ENCODE data around the gene GRK1. TPM values are rescaled to one million over a fixed set of nuclear protein-coding genes. Genes with fewer than 3 reads are reported as not detected.

The GRK1 gene
- total and polyA plus RNA-seq, 2 of the 8 experiments (the other 6 are each of a cell fraction or from before 2014, with no cell fraction given): 0.12 TPM; not detected in 1

DNA sequence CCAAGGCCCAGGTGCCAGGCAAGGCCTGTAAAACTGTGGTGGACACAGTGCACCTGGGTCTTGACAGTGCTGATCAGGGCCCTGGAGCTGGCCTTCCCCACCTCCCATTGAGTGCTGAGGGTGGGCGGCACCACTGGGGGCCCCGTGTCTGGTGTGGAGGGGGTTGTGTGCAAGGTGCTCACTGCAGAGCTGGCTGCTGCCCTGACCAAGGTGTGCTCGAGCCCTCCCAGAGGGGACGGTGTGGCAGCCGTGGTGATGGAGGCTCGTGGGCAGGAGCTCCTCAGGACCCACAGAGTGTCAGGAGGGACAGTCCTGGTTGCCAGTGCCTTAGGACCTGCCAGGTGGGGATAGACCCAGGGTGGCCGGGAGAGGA is 32.0 kb upstream of the GRK1 start:
- DNase-seq (ENCODE audit: low read depth in 1 of 2, low spot score in 2 of 2) (no peak), FAIRE-seq (no peak)
- H2AK5ac ChIP-seq (ENCODE audit: low read depth, low read length): no peak overlapping the region
- no peak overlapping the region for H3K56ac ChIP-seq (replicated peaks; ENCODE audit: insufficient read length, low read depth, low read length)
- H3K27me3 ChIP-seq (replicated peaks in 1 of 4; ENCODE audit: control insufficient read depth in 3 of 4, extremely low read depth in 1 of 4, insufficient read depth in 3 of 4, low read length in 3 of 4): no peaks in the 10 kb centered on the region
- no peak overlapping the region for H3K14ac ChIP-seq (ENCODE audit: insufficient read length)
- H3K4me1 ChIP-seq (replicated peaks in 1 of 4; ENCODE audit: control insufficient read depth in 3 of 4, insufficient read depth in 4 of 4, low read length in 3 of 4): no peaks in the 10 kb centered on the region
- no peak overlapping the region for H3K18ac ChIP-seq (ENCODE audit: extremely low read depth, low read length)
- H4K5ac ChIP-seq (ENCODE audit: insufficient read length, low read depth, low read length): no peak overlapping the region
- H3K4me3 ChIP-seq (ENCODE audit: extremely low read depth in 1 of 4, insufficient read depth in 2 of 4, low read depth in 3 of 4, low read length in 4 of 4): no peak overlapping the region
- peaks cover 0 to 9% of the 10 kb centered on the region in 2 experiments; a peak in 1 of 4 replicates for H3K9me3 ChIP-seq (ENCODE audit: insufficient read depth in 2 of 2, low read depth in 1 of 2, low read length in 1 of 2)
- H4K91ac ChIP-seq (replicated peaks; ENCODE audit: insufficient read length, low read length): no peak overlapping the region
- no peaks in the 10 kb centered on the region; a peak in 1 of 4 replicates for H3K79me2 ChIP-seq (ENCODE audit: control insufficient read depth in 1 of 2, insufficient read depth in 2 of 2, low read length in 2 of 2)
- POLR2A ChIA-PET (ENCODE audit: partially characterized antibody): no interaction called here
- H3K27ac ChIP-seq (ENCODE audit: low read depth, low read length): no peak overlapping the region
- no peak overlapping the region for H2BK5ac ChIP-seq (ENCODE audit: low read depth, low read length)
- no peak overlapping the region for H3K9ac ChIP-seq (replicated peaks in 1 of 4; ENCODE audit: extremely low read depth in 1 of 4, low read depth in 3 of 4, low read length in 3 of 4)
- no peak overlapping the region for H2BK120ac ChIP-seq (replicated peaks; ENCODE audit: low read depth, low read length)
- no peak overlapping the region for H2BK12ac ChIP-seq (ENCODE audit: low read depth, low read length)
- no peak overlapping the region for H3K4me2 ChIP-seq (ENCODE audit: insufficient read depth in 1 of 2, low read depth in 2 of 2, low read length in 2 of 2)
- no peak overlapping the region for H2BK15ac ChIP-seq (ENCODE audit: low read length)
- no peaks in the 10 kb centered on the region for H3K23me2 ChIP-seq (ENCODE audit: low read depth, low read length)
- 96% methylated on average over 6 of the region's 7 CpGs; no CpG with 5 or more reads in 1 of the 2 experiments for WGBS, 2 experiments (ENCODE audit: extremely low coverage in 1 of 2, insufficient coverage in 1 of 2, insufficient read length in 1 of 2, insufficient replicate concordance in 2 of 2, low coverage in 1 of 2, low lambda C conversion rate in 2 of 2, missing lambda C conversion rate in 1 of 2)
- no peak overlapping the region for H3K4ac ChIP-seq (replicated peaks; ENCODE audit: insufficient read length, low read depth, low read length)
- H4K20me1 ChIP-seq (replicated peaks in 1 of 2; ENCODE audit: control insufficient read depth in 1 of 2, insufficient read depth in 2 of 2, low read length in 2 of 2): peaks cover 3 to 12% of the 10 kb centered on the region in 2 experiments
- CTCF ChIA-PET (ENCODE audit: partially characterized antibody): interaction anchor here (1.5 kb wide), 1 partner anchor 14 kb away, joined by 4 read pairs; no protein-coding TSS in a partner anchor
- H3K36me3 ChIP-seq (ENCODE audit: control insufficient read depth in 2 of 4, insufficient read depth in 4 of 4, low read length in 3 of 4): peaks cover 8 to 67% (median 53%) of the 10 kb centered on the region in 4 experiments; a peak in 7 of 8 replicates
- no peak overlapping the region for H2BK20ac ChIP-seq (ENCODE audit: low read length)
- no peak overlapping the region for H3K23ac ChIP-seq (ENCODE audit: insufficient read length)
- H4K8ac ChIP-seq (ENCODE audit: extremely low read depth, insufficient read depth, low read length): no peak overlapping the region
- H2AFZ ChIP-seq (ENCODE audit: low read length): no peak overlapping the region
- peaks cover 4% of the 10 kb centered on the region for H3K79me1 ChIP-seq (ENCODE audit: low read depth, low read length)
- TF ChIP-seq RAD21 (IDR thresholded peaks at IDR 0.05 in 1 of 2, conservative IDR thresholded peaks at IDR 0.05 in 1 of 2; ENCODE audit: low read depth in 2 of 2, low read length in 2 of 2) (no peak), CHD2 (IDR thresholded peaks at IDR 0.05; ENCODE audit: low read length) (no peak), SUZ12 (IDR thresholded peaks at IDR 0.05; ENCODE audit: low read length) (no peak), CBX5 (IDR thresholded peaks at IDR 0.05; ENCODE audit: low read depth, low read length) (no peak), GABPA (IDR thresholded peaks at IDR 0.05; ENCODE audit: borderline replicate concordance, insufficient read depth, low read length) (no peak), FOSL1 (IDR thresholded peaks at IDR 0.05; ENCODE audit: insufficient read depth, low read depth, low read length) (no peak), KDM4A (IDR thresholded peaks at IDR 0.05; ENCODE audit: low read depth, low read length, severe bottlenecking) (no peak), TBP (IDR thresholded peaks at IDR 0.05; ENCODE audit: low read depth, low read length) (no peak), POLR2A (IDR thresholded peaks at IDR 0.05; ENCODE audit: control extremely low read depth in 1 of 2, low read depth in 2 of 2, low read length in 2 of 2) (no peak), ASH2L (IDR thresholded peaks at IDR 0.05; ENCODE audit: low read length) (no peak), RBBP5 (IDR thresholded peaks at IDR 0.05; ENCODE audit: borderline replicate concordance, low read depth, low read length) (no peak), SIN3A (conservative IDR thresholded peaks at IDR 0.05 in 1 of 2, IDR thresholded peaks at IDR 0.05 in 1 of 2; ENCODE audit: low read depth in 1 of 2, low read length in 2 of 2) (no peak), GTF2F1 (IDR thresholded peaks at IDR 0.05; ENCODE audit: borderline replicate concordance, low read depth, low read length) (no peak), YY1 (IDR thresholded peaks at IDR 0.05; ENCODE audit: low read depth, low read length) (no peak)
- TF ChIP-seq, protein P1, sequence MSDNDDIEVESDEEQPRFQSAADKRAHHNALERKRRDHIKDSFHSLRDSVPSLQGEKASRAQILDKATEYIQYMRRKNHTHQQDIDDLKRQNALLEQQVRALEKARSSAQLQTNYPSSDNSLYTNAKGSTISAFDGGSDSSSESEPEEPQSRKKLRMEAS (IDR thresholded peaks at IDR 0.05): no peak
